ENCODE measurements around the gene SINHCAF.

The SINHCAF gene

DNA sequence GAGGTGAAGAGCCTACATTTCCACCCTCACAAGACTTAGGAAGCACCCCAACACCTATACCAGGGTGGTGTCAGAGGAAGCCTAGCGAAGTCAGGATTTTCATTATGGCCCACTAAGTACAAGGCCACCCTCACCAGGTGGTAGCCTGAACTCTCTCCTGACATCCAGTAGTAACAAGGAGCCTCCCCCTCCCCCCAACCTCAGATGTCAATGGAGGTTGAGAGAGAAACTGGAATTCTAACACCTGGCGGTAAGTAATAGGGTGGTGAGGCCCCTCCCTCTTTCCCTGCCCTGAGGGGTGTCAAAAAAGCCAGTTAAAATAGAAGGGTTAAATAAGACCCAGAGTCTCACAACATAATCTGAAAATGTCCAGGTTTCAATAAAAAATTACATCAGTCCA is 37.6 kb downstream of the SINHCAF start:
- Histone ChIP-seq H3K79me1 (replicated peaks; ENCODE audit: low read length, poor library complexity, severe bottlenecking) (peaks cover 16% of the 10 kb centered on the region), H3K14ac (ENCODE audit: low read length in 2 of 2) (no peak overlapping the region), H3K27ac (ENCODE audit: low read length, poor library complexity, severe bottlenecking) (no peak overlapping the region), H3K36me3 (ENCODE audit: control insufficient read depth in 1 of 2, insufficient read depth in 2 of 2, low read depth in 1 of 2, low read length in 2 of 2) (peaks cover 18 to 50% of the 10 kb centered on the region in 2 experiments), H2AFZ (ENCODE audit: low read depth, low read length) (no peak overlapping the region), H2BK12ac (ENCODE audit: low read length in 2 of 2) (no peak overlapping the region), H3K9ac (ENCODE audit: low read length) (no peak overlapping the region), H3K18ac (ENCODE audit: low read depth in 1 of 2, low read length in 2 of 2) (no peak overlapping the region), H3K23ac (ENCODE audit: low read length in 2 of 2) (no peak overlapping the region), H4K91ac (ENCODE audit: low read length) (no peak overlapping the region), H4K8ac (ENCODE audit: low read length) (no peak overlapping the region), H2BK120ac (ENCODE audit: low read depth, low read length) (no peak overlapping the region), H3K9me3 (ENCODE audit: control insufficient read depth, low read length) (no peaks in the 10 kb centered on the region), H2BK15ac (ENCODE audit: low read depth, poor library complexity, severe bottlenecking) (no peak overlapping the region), H3K4me2 (ENCODE audit: low read length, poor library complexity, severe bottlenecking) (no peak overlapping the region), H3K4me3 (ENCODE audit: insufficient read depth in 1 of 2, low read depth in 1 of 2, low read length in 2 of 2) (no peak overlapping the region), H3K4me1 (ENCODE audit: control insufficient read depth, insufficient read depth, low read depth, low read length) (no peaks in the 10 kb centered on the region), H2BK5ac (ENCODE audit: low read depth, low read length, poor library complexity, severe bottlenecking) (no peak overlapping the region), H2AK5ac (ENCODE audit: low read length, severe bottlenecking) (no peak overlapping the region), H3K27me3 (ENCODE audit: control insufficient read depth in 1 of 2, insufficient read depth in 1 of 2, low read length in 2 of 2) (no peaks in the 10 kb centered on the region), H3K4ac (ENCODE audit: low read depth in 1 of 2, low read length in 2 of 2) (no peak overlapping the region)
- no peak for DNase-seq
- 100% methylated on average over 1 of the region's 2 CpGs for WGBS

DNA sequence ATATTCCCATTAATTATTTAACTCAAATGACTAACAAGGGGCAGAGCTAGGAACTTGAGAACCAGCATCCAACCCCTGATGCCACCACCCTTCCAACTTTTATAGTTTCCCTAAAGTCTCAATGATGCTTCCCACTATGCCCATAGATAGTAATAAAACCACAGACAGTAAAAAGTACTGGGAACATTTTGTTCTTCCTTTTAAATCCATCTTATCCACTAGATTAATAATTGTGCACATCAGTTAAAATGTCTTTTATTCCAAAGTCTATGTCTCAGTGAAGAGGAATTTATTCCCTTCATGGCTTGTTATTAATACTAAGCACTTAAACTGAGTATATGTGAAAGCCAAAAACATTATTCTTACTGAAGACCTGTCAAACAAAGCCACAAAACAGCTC is 45.8 kb downstream of the SINHCAF start:
- Histone ChIP-seq H3K4me2 (ENCODE audit: low read length, poor library complexity, severe bottlenecking) (no peak overlapping the region), H4K91ac (ENCODE audit: low read length) (no peak overlapping the region), H3K27me3 (ENCODE audit: control insufficient read depth in 1 of 2, insufficient read depth in 1 of 2, low read length in 2 of 2) (no peaks in the 10 kb centered on the region), H2BK5ac (ENCODE audit: low read depth, low read length, poor library complexity, severe bottlenecking) (no peak overlapping the region), H3K9ac (ENCODE audit: low read length) (no peak overlapping the region), H2BK12ac (ENCODE audit: low read length in 2 of 2) (no peak overlapping the region), H3K79me1 (replicated peaks; ENCODE audit: low read length, poor library complexity, severe bottlenecking) (peaks cover 7% of the 10 kb centered on the region), H3K9me3 (ENCODE audit: control insufficient read depth, low read length) (no peaks in the 10 kb centered on the region), H2BK120ac (ENCODE audit: low read depth, low read length) (no peak overlapping the region), H3K36me3 (ENCODE audit: control insufficient read depth in 1 of 2, insufficient read depth in 2 of 2, low read depth in 1 of 2, low read length in 2 of 2) (peaks cover 10 to 18% of the 10 kb centered on the region in 2 experiments), H2AK5ac (ENCODE audit: low read length, severe bottlenecking) (no peak overlapping the region), H3K4me3 (ENCODE audit: insufficient read depth in 1 of 2, low read depth in 1 of 2, low read length in 2 of 2) (no peak overlapping the region), H4K8ac (ENCODE audit: low read length) (no peak overlapping the region), H3K14ac (ENCODE audit: low read length in 2 of 2) (no peak overlapping the region), H3K4me1 (ENCODE audit: control insufficient read depth, insufficient read depth, low read depth, low read length) (no peaks in the 10 kb centered on the region), H2AFZ (ENCODE audit: low read depth, low read length) (no peak overlapping the region), H3K27ac (ENCODE audit: low read length, poor library complexity, severe bottlenecking) (no peak overlapping the region), H3K23ac (ENCODE audit: low read length in 2 of 2) (no peak overlapping the region), H3K18ac (ENCODE audit: low read depth in 1 of 2, low read length in 2 of 2) (no peak overlapping the region), H2BK15ac (ENCODE audit: low read depth, poor library complexity, severe bottlenecking) (no peak overlapping the region), H3K4ac (ENCODE audit: low read depth in 1 of 2, low read length in 2 of 2) (no peak overlapping the region)
- no peak for DNase-seq

DNA sequence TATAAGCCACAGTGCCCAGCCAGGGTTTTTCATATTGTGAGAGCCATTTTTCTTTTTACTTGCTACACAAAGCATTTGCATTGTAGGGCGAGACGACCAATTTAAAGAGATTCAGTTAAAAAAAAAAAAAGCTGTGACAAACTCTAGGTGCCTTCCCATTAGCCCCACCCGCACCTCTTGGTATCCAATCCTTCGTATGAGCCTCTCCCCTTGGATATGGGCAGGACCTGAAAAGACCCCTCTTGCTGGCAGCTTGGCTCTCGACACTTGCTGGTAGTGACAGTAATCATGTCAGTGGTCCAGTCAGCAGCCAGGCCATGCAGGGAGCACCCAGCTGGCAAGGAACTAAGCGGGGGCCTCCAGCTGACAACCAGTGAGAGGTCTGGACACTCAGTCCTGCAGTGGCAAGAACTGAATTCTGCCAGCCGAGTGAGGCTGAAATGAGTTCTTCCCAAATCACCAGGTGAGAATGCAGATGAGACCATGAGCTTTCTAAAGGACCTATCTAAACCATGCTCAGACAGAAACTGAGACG is 46.5 kb downstream of the SINHCAF start:
- peaks cover 7 to 11% of the 10 kb centered on the region in 2 experiments for H3K36me3 ChIP-seq (ENCODE audit: control insufficient read depth in 1 of 2, insufficient read depth in 2 of 2, low read depth in 1 of 2, low read length in 2 of 2)
- no peak overlapping the region for H2AFZ ChIP-seq (ENCODE audit: low read depth, low read length)
- no peaks in the 10 kb centered on the region for H3K9me3 ChIP-seq (ENCODE audit: control insufficient read depth, low read length)
- H2BK15ac ChIP-seq (ENCODE audit: low read depth, poor library complexity, severe bottlenecking), result no peak overlapping the region
- H3K4me3 ChIP-seq (ENCODE audit: insufficient read depth in 1 of 2, low read depth in 1 of 2, low read length in 2 of 2), result no peak overlapping the region
- no peak overlapping the region for H3K27ac ChIP-seq (ENCODE audit: low read length, poor library complexity, severe bottlenecking)
- H3K9ac ChIP-seq (ENCODE audit: low read length), result no peak overlapping the region
- H3K79me1 ChIP-seq (replicated peaks; ENCODE audit: low read length, poor library complexity, severe bottlenecking), result peaks cover 7% of the 10 kb centered on the region
- no peaks in the 10 kb centered on the region for H3K27me3 ChIP-seq (ENCODE audit: control insufficient read depth in 1 of 2, insufficient read depth in 1 of 2, low read length in 2 of 2)
- no peak overlapping the region for H4K8ac ChIP-seq (ENCODE audit: low read length)
- H2BK120ac ChIP-seq (ENCODE audit: low read depth, low read length), result no peak overlapping the region
- DNase-seq, result no peak
- H4K91ac ChIP-seq (ENCODE audit: low read length), result no peak overlapping the region
- no peak overlapping the region for H3K18ac ChIP-seq (ENCODE audit: low read depth in 1 of 2, low read length in 2 of 2)
- no peak overlapping the region for H2AK5ac ChIP-seq (ENCODE audit: low read length, severe bottlenecking)
- H2BK12ac ChIP-seq (ENCODE audit: low read length in 2 of 2), result no peak overlapping the region
- H2BK5ac ChIP-seq (ENCODE audit: low read depth, low read length, poor library complexity, severe bottlenecking), result no peak overlapping the region
- H3K4me1 ChIP-seq (ENCODE audit: control insufficient read depth, insufficient read depth, low read depth, low read length), result no peaks in the 10 kb centered on the region
- WGBS, result 99% methylated on average over 7 of the region's 8 CpGs
- H3K4me2 ChIP-seq (ENCODE audit: low read length, poor library complexity, severe bottlenecking), result no peak overlapping the region
- no peak overlapping the region for H3K23ac ChIP-seq (ENCODE audit: low read length in 2 of 2)
- H3K4ac ChIP-seq (ENCODE audit: low read depth in 1 of 2, low read length in 2 of 2), result no peak overlapping the region
- no peak overlapping the region for H3K14ac ChIP-seq (ENCODE audit: low read length in 2 of 2)

- Histone ChIP-seq H3K36me3 (ENCODE audit: control insufficient read depth in 1 of 2, insufficient read depth in 2 of 2, low read depth in 1 of 2, low read length in 2 of 2) (peaks cover 4 to 7% of the 10 kb centered on the region in 2 experiments), H3K4ac (ENCODE audit: low read depth in 1 of 2, low read length in 2 of 2) (no peak overlapping the region), H3K79me1 (replicated peaks; ENCODE audit: low read length, poor library complexity, severe bottlenecking) (peaks cover 7% of the 10 kb centered on the region), H2AFZ (ENCODE audit: low read depth, low read length) (no peak overlapping the region), H3K4me1 (ENCODE audit: control insufficient read depth, insufficient read depth, low read depth, low read length) (no peaks in the 10 kb centered on the region), H3K4me2 (ENCODE audit: low read length, poor library complexity, severe bottlenecking) (no peak overlapping the region), H2BK120ac (ENCODE audit: low read depth, low read length) (no peak overlapping the region), H4K91ac (ENCODE audit: low read length) (no peak overlapping the region), H3K4me3 (ENCODE audit: insufficient read depth in 1 of 2, low read depth in 1 of 2, low read length in 2 of 2) (no peak overlapping the region), H2BK5ac (ENCODE audit: low read depth, low read length, poor library complexity, severe bottlenecking) (no peak overlapping the region), H4K8ac (ENCODE audit: low read length) (no peak overlapping the region), H2BK12ac (ENCODE audit: low read length in 2 of 2) (no peak overlapping the region), H3K9me3 (ENCODE audit: control insufficient read depth, low read length) (no peaks in the 10 kb centered on the region), H3K23ac (ENCODE audit: low read length in 2 of 2) (no peak overlapping the region), H3K27me3 (ENCODE audit: control insufficient read depth in 1 of 2, insufficient read depth in 1 of 2, low read length in 2 of 2) (no peaks in the 10 kb centered on the region), H3K18ac (ENCODE audit: low read depth in 1 of 2, low read length in 2 of 2) (no peak overlapping the region), H2BK15ac (ENCODE audit: low read depth, poor library complexity, severe bottlenecking) (no peak overlapping the region), H2AK5ac (ENCODE audit: low read length, severe bottlenecking) (no peak overlapping the region), H3K14ac (ENCODE audit: low read length in 2 of 2) (no peak overlapping the region), H3K27ac (ENCODE audit: low read length, poor library complexity, severe bottlenecking) (no peak overlapping the region), H3K9ac (ENCODE audit: low read length) (no peak overlapping the region)
- DNase-seq, result no peak
- WGBS, result no CpG with 5 or more reads among the region's 1 CpG
Observed at GRCh38 chr12:31278832-31279231, 47.1 kb downstream of the SINHCAF start.
